Muscle layer of duodenum (tissue), 2 donors: ENCODE data around the gene RASAL3.

Source experiments
- H3K27ac ChIP-seq: one replicate; pipeline ENCODE4 v1.7.0; 2013; ENCODE audit warnings: mild to moderate bottlenecking, low read length
- H3K27me3 ChIP-seq: one replicate; pipeline ENCODE4 v1.7.0; 2013; ENCODE audit warnings: low read depth, mild to moderate bottlenecking, control low read depth, low read length
- H3K36me3 ChIP-seq, 2 donors: one replicate each; pipeline ENCODE4 v1.7.0; 2013; ENCODE audit warnings: low read length in 2 of 2, control low read depth in 1 of 2, mild to moderate bottlenecking in 1 of 2; ENCODE audit not compliant: insufficient read depth in 2 of 2, control insufficient read depth in 1 of 2
- H3K4me1 ChIP-seq, 2 donors: one replicate each; pipeline ENCODE4 v1.7.0; 2013; ENCODE audit warnings: low read length in 2 of 2, mild to moderate bottlenecking in 2 of 2, control low read depth in 1 of 2, moderate library complexity in 1 of 2; ENCODE audit not compliant: insufficient read depth in 2 of 2, control insufficient read depth in 1 of 2
- H3K4me3 ChIP-seq, 2 donors: one replicate each; pipeline ENCODE4 v1.7.0; 2013; ENCODE audit warnings: low read length in 2 of 2, low read depth in 1 of 2, mild to moderate bottlenecking in 1 of 2
- H3K9me3 ChIP-seq, 2 donors: one replicate each; pipeline ENCODE4 v1.7.0; 2013; ENCODE audit warnings: low read length in 2 of 2, control low read depth in 1 of 2, mild to moderate bottlenecking in 1 of 2; ENCODE audit not compliant: control insufficient read depth in 1 of 2
- donor health status: healthy.

RASAL3 gene

DNA sequence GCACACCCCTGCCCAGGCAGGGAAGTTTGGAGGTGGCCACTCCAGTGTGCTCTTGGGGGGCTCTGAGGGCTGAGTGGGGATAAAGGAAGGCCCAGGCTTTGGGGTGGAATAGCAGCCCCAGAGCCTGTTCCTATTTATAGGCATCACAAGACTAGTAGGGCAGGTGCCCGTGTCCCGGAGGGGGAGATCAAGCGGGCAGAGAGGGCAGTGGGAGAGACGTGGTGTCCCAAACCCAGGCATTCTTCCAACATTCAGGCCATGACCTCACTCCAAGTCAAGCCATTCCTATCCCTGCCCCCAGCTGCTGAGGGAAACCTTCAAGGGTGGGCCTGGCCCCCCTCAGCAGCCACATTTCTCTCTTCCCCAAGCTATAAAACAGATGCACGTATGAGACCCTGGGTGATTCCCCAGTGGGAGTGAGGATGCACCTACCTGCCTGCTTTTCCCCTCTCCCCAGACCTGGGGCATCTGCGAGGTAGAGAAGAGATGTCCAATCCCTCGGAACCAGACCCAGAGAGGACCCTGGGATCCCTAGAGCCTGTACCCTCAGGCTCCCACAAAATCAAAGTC lies 18.5 kb downstream of the RASAL3 start:
- H3K4me1 ChIP-seq = peaks cover 3 to 14% of the 10 kb centered on the region in 2 donors
- H3K27me3 ChIP-seq = no peaks in the 10 kb centered on the region
- no peaks in the 10 kb centered on the region for H3K9me3 ChIP-seq
- H3K4me3 ChIP-seq = no peak overlapping the region
- no peak overlapping the region for H3K27ac ChIP-seq
- H3K36me3 ChIP-seq = peaks cover 0 to 19% of the 10 kb centered on the region in 2 donors

- H3K4me1 ChIP-seq = peaks cover 3 to 14% of the 10 kb centered on the region in 2 donors
- no peaks in the 10 kb centered on the region for H3K9me3 ChIP-seq
- H3K36me3 ChIP-seq = peaks cover 0 to 19% of the 10 kb centered on the region in 2 donors
- H3K27ac ChIP-seq = no peak overlapping the region
- H3K4me3 ChIP-seq = no peak overlapping the region
- H3K27me3 ChIP-seq = no peaks in the 10 kb centered on the region
These were observed 19.1 kb downstream of the RASAL3 start for GRCh38 chr19:15445227-15445605.

DNA sequence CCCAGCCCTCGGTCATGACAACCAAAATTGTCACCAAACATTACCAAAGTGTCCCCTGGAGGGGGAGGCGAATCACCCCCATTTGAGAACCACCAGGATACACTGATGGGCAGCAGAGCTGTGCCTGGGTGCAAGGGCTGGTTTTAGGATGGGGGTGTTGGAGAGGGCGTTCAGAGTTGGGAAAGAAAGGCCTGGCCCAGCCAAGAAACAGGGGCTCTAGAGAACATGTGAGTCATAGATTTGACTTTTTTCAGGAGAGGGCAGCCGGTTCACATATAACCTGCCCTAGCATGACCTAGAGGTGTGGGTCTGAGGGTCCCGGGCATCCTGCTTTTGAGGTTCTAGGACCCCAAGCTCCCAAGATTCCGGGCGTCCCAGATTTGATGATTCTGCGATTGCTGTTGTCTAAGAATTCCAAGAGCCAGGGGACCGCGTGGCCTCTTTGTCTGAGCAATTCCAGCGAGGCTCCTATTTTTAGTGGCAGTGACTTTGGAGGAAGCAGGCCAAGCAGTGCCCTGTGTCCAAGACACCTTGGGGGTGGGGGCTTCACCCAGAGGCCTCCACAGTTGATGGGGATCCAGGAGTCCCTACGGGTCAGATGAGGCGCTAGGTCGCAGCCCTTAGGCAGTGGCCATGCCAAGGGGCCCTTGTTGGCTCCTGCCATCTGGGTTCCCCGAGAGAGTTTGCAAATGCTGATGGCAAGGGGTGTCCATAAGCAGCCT lies 19.7 kb downstream of the RASAL3 start:
- Histone ChIP-seq H3K27ac (no peak overlapping the region), H3K27me3 (no peaks in the 10 kb centered on the region), H3K4me3 (no peak overlapping the region), H3K9me3 (no peaks in the 10 kb centered on the region), H3K4me1 (peaks cover 3 to 14% of the 10 kb centered on the region in 2 donors), H3K36me3 (peaks cover 0 to 19% of the 10 kb centered on the region in 2 donors)

- Histone ChIP-seq H3K4me1 (peaks cover 2 to 10% of the 10 kb centered on the region in 2 donors), H3K27me3 (no peaks in the 10 kb centered on the region), H3K27ac (no peak overlapping the region), H3K36me3 (peaks cover 0 to 19% of the 10 kb centered on the region in 2 donors), H3K4me3 (no peak overlapping the region), H3K9me3 (no peaks in the 10 kb centered on the region)
These were observed 20.5 kb downstream of the RASAL3 start for GRCh38 chr19:15443838-15444237.

DNA sequence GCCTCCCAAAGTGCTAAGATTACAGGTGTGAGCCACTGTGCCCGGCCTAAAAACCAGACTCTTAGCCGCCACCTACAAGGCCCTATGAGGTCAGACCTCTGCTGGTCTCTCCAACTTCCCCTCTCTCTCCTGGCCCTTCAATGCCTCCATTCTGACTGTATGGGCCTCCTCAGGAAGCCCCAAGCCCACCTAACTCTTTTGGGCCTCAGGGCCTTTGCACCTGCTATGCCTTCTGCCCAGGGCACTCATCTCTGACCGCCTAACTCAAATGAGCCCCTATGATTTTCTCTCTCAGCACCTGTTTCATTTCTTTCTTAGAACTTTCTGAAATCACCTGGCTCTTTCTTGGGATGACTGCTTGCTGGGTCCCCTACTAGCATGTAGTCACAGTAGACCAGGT lies 21.0 kb downstream of the RASAL3 start:
- Histone ChIP-seq H3K27me3 (no peaks in the 10 kb centered on the region), H3K27ac (no peak overlapping the region), H3K9me3 (no peaks in the 10 kb centered on the region), H3K4me3 (no peak overlapping the region), H3K36me3 (peaks cover 0 to 19% of the 10 kb centered on the region in 2 donors), H3K4me1 (peaks cover 0 to 4% of the 10 kb centered on the region in 2 donors)

GRCh38 chr19:15442142-15442920 lies 22.0 kb downstream of the RASAL3 start:
- no peaks in the 10 kb centered on the region for H3K27me3 ChIP-seq

DNA sequence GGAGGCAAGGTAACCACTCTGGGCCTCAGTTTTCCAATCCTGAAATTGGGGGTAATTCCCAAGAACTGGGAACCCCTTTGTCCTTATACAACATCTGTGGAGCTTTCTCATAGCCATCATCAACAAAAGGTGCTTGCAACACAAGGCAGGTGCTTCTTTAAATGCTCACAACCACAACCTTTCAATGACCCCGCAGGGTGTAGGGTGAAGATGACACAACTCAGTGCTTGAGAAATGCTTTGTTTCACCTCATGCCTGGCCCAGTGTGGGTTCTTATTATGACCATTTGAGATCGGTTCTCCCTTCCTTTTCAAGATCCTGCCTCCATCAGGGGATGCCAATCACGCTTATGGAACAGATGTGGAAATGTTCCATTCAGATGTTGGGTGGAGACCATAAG lies 23.0 kb downstream of the RASAL3 start:
- H3K9me3 ChIP-seq = no peaks in the 10 kb centered on the region
- no peak overlapping the region for H3K4me3 ChIP-seq
- H3K27ac ChIP-seq = no peak overlapping the region
- H3K36me3 ChIP-seq = peaks cover 0 to 8% of the 10 kb centered on the region in 2 donors
- peaks cover 0 to 16% of the 10 kb centered on the region in 2 donors for H3K4me1 ChIP-seq
- no peaks in the 10 kb centered on the region for H3K27me3 ChIP-seq

More at GRCh38 chr19:15442142-15442920, 22.0 kb downstream of the RASAL3 start:
- no peak overlapping the region for H3K27ac ChIP-seq
- H3K36me3 ChIP-seq = peaks cover 0 to 12% of the 10 kb centered on the region in 2 donors
- no peaks in the 10 kb centered on the region for H3K9me3 ChIP-seq
- no peak overlapping the region for H3K4me3 ChIP-seq
- H3K4me1 ChIP-seq = peaks cover 0 to 7% of the 10 kb centered on the region in 2 donors

GRCh38 chr19:15439821-15440641 lies 24.3 kb downstream of the RASAL3 start:
- no peaks in the 10 kb centered on the region for H3K9me3 ChIP-seq
- H3K27me3 ChIP-seq = no peaks in the 10 kb centered on the region
- H3K4me1 ChIP-seq = peaks cover 0 to 16% of the 10 kb centered on the region in 2 donors

GRCh38 chr19:15439078-15439799 lies 25.1 kb downstream of the RASAL3 start:
- no peak overlapping the region for H3K4me3 ChIP-seq
- no peak overlapping the region for H3K27ac ChIP-seq
- H3K4me1 ChIP-seq = peaks cover 0 to 16% of the 10 kb centered on the region in 2 donors
- H3K36me3 ChIP-seq = no peaks in the 10 kb centered on the region
- H3K9me3 ChIP-seq = no peaks in the 10 kb centered on the region
- H3K27me3 ChIP-seq = no peaks in the 10 kb centered on the region

More at GRCh38 chr19:15439821-15440641, 24.3 kb downstream of the RASAL3 start:
- Histone ChIP-seq H3K4me3 (no peak overlapping the region), H3K27ac (no peak overlapping the region), H3K36me3 (peaks cover 0 to 3% of the 10 kb centered on the region in 2 donors)

GRCh38 chr19:15438577-15438976 lies 25.8 kb downstream of the RASAL3 start:
- H3K4me3 ChIP-seq = no peak overlapping the region
- H3K9me3 ChIP-seq = no peaks in the 10 kb centered on the region
- H3K27me3 ChIP-seq = no peaks in the 10 kb centered on the region
- peaks cover 0 to 18% of the 10 kb centered on the region in 2 donors for H3K4me1 ChIP-seq
- no peak overlapping the region for H3K27ac ChIP-seq
- H3K36me3 ChIP-seq = no peaks in the 10 kb centered on the region
